Measurements from ENCODE around the gene BTF3L4.

The BTF3L4 gene

DNA sequence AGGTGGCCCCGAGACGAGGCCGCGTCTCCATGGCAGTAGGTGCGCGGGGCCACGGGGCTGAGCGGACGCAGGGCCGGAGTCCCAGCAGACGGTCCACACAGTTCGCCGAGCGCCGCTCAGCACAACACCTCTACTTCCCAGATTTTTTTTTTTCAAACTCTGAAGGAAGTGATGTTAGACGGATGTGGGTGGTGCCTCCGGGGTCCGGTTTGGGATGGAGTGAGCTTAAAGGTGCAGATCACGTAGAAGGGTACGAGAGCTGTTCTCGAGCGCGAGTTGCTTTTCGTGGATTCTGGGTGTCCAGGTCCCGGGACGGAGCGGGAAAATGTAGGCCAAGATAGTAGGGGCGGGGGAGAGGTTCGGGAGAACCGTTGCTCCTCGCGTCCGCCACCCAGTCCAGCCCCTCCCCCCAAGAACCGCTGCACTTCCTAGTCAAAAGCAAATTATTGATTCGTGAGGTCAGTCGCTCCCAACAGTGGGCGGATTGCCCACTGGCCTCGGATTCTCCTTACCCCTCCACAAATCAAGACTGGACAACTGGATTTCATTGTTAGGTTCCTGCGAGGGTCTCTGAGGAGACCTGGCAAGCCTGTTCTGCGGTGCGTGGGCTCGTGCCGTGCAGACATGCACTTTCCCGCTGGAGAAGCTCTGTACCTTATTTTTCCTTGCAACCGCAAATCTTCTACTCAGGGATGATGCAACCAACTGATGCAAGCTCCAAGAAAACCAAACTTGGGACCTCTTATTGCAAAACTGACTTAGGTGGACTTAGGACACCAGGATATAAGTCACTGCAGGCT is 829 bp upstream of the BTF3L4 start, which contains the start of gene TXNDC12:
TXNDC12 (minus strand) TSS at position 126 of the 800 bp plus-strand sequence; CDS start at position 31, 95 bp downstream.
- peak within 1 kb of the TSS; percentile 81 to 94 for H3K9ac ChIP-seq (ENCODE audit: low read length in 2 of 2)
- peak within 1 kb of the TSS; percentile 85 to 97 for H3K4me3 ChIP-seq (ENCODE audit: low read length in 2 of 2)
- H3K27ac ChIP-seq (ENCODE audit: low read length), result peak within 1 kb of the TSS; percentile 83
- peaks cover 2 to 4% of the 10 kb centered on the region in 2 donors for H3K36me3 ChIP-seq (ENCODE audit: control insufficient read depth in 2 of 2, insufficient read depth in 2 of 2, low read length in 2 of 2)
- no peaks in the 10 kb centered on the region for H3K9me3 ChIP-seq (ENCODE audit: control insufficient read depth in 2 of 2, low read length in 2 of 2)
- peaks cover 20% of the 10 kb centered on the region for H3K4me1 ChIP-seq (ENCODE audit: control insufficient read depth, insufficient read depth, low read length)
- no peaks in the 10 kb centered on the region for H3K27me3 ChIP-seq (ENCODE audit: control insufficient read depth in 1 of 2, insufficient read depth in 2 of 2, low read length in 2 of 2)

- H3K27ac ChIP-seq (ENCODE audit: low read length), result peak overlapping the region; percentile 83
- no peaks in the 10 kb centered on the region for H3K9me3 ChIP-seq (ENCODE audit: control insufficient read depth in 2 of 2, low read length in 2 of 2)
- H3K27me3 ChIP-seq (ENCODE audit: control insufficient read depth in 1 of 2, insufficient read depth in 2 of 2, low read length in 2 of 2), result no peaks in the 10 kb centered on the region
- H3K9ac ChIP-seq (ENCODE audit: low read length in 2 of 2), result peak overlapping the region; percentile 81 to 94
- H3K4me3 ChIP-seq (ENCODE audit: low read length in 2 of 2), result peak overlapping the region; percentile 85 to 97
- H3K36me3 ChIP-seq (ENCODE audit: control insufficient read depth in 2 of 2, insufficient read depth in 2 of 2, low read length in 2 of 2), result peaks cover 6 to 7% of the 10 kb centered on the region in 2 donors
- peaks cover 20% of the 10 kb centered on the region for H3K4me1 ChIP-seq (ENCODE audit: control insufficient read depth, insufficient read depth, low read length)
These were observed 281 bp upstream of the BTF3L4 start for GRCh38 chr1:52055866-52056162.

- peak overlapping the region; percentile 62 for H3K27ac ChIP-seq (ENCODE audit: low read length)
- H3K9ac ChIP-seq (ENCODE audit: low read length in 2 of 2), result peak overlapping the region; percentile 75 to 89
These were observed 789 bp downstream of the BTF3L4 start for GRCh38 chr1:52056937-52057231.

DNA sequence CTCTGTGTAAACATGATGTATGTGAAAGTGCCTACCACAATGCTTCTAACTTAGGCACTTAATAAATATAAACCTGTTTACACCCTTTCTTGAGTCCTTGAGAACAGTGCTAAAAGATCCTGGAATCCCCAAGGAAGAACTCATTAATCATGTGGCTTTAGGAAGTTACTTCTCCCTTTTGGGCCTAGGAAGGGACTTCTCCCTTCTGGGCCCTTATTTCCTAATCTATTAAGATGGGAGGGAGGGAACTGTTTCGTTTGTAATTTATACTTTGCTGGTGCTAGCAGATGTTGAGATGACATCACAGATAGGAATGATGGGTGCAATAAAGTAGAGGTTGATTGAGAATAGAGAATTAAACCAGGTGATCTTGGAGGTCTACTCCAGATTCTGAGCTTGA is 1.2 kb downstream of the BTF3L4 start:
- Histone ChIP-seq H3K4me3 (ENCODE audit: low read length in 2 of 2) (peak overlapping the region; percentile 85 to 97), H3K9me3 (ENCODE audit: control insufficient read depth in 2 of 2, low read length in 2 of 2) (no peaks in the 10 kb centered on the region), H3K27me3 (ENCODE audit: control insufficient read depth in 1 of 2, insufficient read depth in 2 of 2, low read length in 2 of 2) (no peaks in the 10 kb centered on the region), H3K4me1 (ENCODE audit: control insufficient read depth, insufficient read depth, low read length) (peaks cover 20% of the 10 kb centered on the region), H3K27ac (ENCODE audit: low read length) (no peak overlapping the region), H3K9ac (ENCODE audit: low read length in 2 of 2) (peak overlapping the region in 1 of 2 donors; percentile 75), H3K36me3 (ENCODE audit: control insufficient read depth in 2 of 2, insufficient read depth in 2 of 2, low read length in 2 of 2) (peaks cover 9% of the 10 kb centered on the region in 2 donors)

More at GRCh38 chr1:52056937-52057231, 789 bp downstream of the BTF3L4 start:
- H3K9me3 ChIP-seq (ENCODE audit: control insufficient read depth in 2 of 2, low read length in 2 of 2), result no peaks in the 10 kb centered on the region
- H3K36me3 ChIP-seq (ENCODE audit: control insufficient read depth in 2 of 2, insufficient read depth in 2 of 2, low read length in 2 of 2), result peaks cover 9% of the 10 kb centered on the region in 2 donors
- peak overlapping the region; percentile 85 to 97 for H3K4me3 ChIP-seq (ENCODE audit: low read length in 2 of 2)
- H3K27me3 ChIP-seq (ENCODE audit: control insufficient read depth in 1 of 2, insufficient read depth in 2 of 2, low read length in 2 of 2), result no peaks in the 10 kb centered on the region
- H3K4me1 ChIP-seq (ENCODE audit: control insufficient read depth, insufficient read depth, low read length), result peaks cover 20% of the 10 kb centered on the region

- peaks cover 12 to 14% of the 10 kb centered on the region in 2 donors for H3K36me3 ChIP-seq (ENCODE audit: control insufficient read depth in 2 of 2, insufficient read depth in 2 of 2, low read length in 2 of 2)
- H3K9me3 ChIP-seq (ENCODE audit: control insufficient read depth in 2 of 2, low read length in 2 of 2), result no peaks in the 10 kb centered on the region
- H3K9ac ChIP-seq (ENCODE audit: low read length in 2 of 2), result no peak overlapping the region
- peaks cover 20% of the 10 kb centered on the region for H3K4me1 ChIP-seq (ENCODE audit: control insufficient read depth, insufficient read depth, low read length)
- no peak overlapping the region for H3K27ac ChIP-seq (ENCODE audit: low read length)
- H3K27me3 ChIP-seq (ENCODE audit: control insufficient read depth in 1 of 2, insufficient read depth in 2 of 2, low read length in 2 of 2), result no peaks in the 10 kb centered on the region
- no peak overlapping the region for H3K4me3 ChIP-seq (ENCODE audit: low read length in 2 of 2)
These were observed 1.9 kb downstream of the BTF3L4 start for GRCh38 chr1:52057876-52058415.

DNA sequence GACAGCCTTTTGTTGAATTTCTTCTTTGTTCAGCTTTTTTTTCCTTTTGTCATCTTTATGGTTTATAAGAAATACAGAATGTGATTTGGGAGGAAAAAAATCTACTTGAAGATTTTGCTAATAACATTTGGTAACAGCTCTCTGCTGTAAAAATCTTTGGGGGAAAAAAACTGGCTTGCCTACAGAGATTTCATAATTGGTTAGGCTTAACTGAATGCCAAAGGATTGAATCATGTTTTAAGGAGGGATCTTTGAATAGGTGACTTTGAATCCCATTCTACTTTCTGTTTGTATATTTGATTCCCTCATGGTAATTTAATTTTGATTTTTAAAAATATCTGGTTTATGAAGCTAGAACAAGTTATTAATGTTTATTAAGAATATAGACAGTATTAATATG is 3.2 kb downstream of the BTF3L4 start:
- Histone ChIP-seq H3K4me1 (ENCODE audit: control insufficient read depth, insufficient read depth, low read length) (peaks cover 17% of the 10 kb centered on the region), H3K27ac (ENCODE audit: low read length) (no peak overlapping the region), H3K27me3 (ENCODE audit: control insufficient read depth in 1 of 2, insufficient read depth in 2 of 2, low read length in 2 of 2) (no peaks in the 10 kb centered on the region), H3K4me3 (ENCODE audit: low read length in 2 of 2) (no peak overlapping the region), H3K36me3 (ENCODE audit: control insufficient read depth in 2 of 2, insufficient read depth in 2 of 2, low read length in 2 of 2) (peaks cover 15 to 18% of the 10 kb centered on the region in 2 donors), H3K9ac (ENCODE audit: low read length in 2 of 2) (no peak overlapping the region), H3K9me3 (ENCODE audit: control insufficient read depth in 2 of 2, low read length in 2 of 2) (no peaks in the 10 kb centered on the region)

DNA sequence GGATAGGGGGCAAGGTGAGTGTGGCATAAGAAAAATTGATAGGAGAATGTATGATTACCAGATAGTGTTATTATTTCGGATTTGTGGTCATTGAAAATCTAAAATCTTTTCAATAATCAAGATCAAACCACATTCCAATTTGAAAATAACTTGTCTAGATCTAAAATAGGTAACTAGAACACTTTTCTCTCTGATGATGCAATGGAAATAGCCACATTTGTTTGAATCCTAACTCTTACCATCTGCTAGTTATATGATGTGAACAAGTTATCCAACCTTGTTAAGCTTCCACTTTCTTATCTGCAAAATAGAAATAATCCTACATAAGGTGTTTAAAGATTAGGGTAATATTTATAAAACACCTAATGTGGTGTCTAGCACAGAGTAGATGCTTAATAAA is 3.8 kb downstream of the BTF3L4 start:
- peaks cover 12% of the 10 kb centered on the region for H3K4me1 ChIP-seq (ENCODE audit: control insufficient read depth, insufficient read depth, low read length)
- H3K4me3 ChIP-seq (ENCODE audit: low read length in 2 of 2), result no peak overlapping the region
- H3K27me3 ChIP-seq (ENCODE audit: control insufficient read depth in 1 of 2, insufficient read depth in 2 of 2, low read length in 2 of 2), result no peaks in the 10 kb centered on the region
- H3K27ac ChIP-seq (ENCODE audit: low read length), result no peak overlapping the region
- peaks cover 18 to 22% of the 10 kb centered on the region in 2 donors for H3K36me3 ChIP-seq (ENCODE audit: control insufficient read depth in 2 of 2, insufficient read depth in 2 of 2, low read length in 2 of 2)
- no peak overlapping the region for H3K9ac ChIP-seq (ENCODE audit: low read length in 2 of 2)
- H3K9me3 ChIP-seq (ENCODE audit: control insufficient read depth in 2 of 2, low read length in 2 of 2), result no peaks in the 10 kb centered on the region

GRCh38 chr1:52060822-52061221 is 4.7 kb downstream of the BTF3L4 start:
- H3K27me3 ChIP-seq (ENCODE audit: control insufficient read depth in 1 of 2, insufficient read depth in 2 of 2, low read length in 2 of 2), result no peaks in the 10 kb centered on the region
- no peak overlapping the region for H3K4me3 ChIP-seq (ENCODE audit: low read length in 2 of 2)
- H3K27ac ChIP-seq (ENCODE audit: low read length), result no peak overlapping the region
- H3K36me3 ChIP-seq (ENCODE audit: control insufficient read depth in 2 of 2, insufficient read depth in 2 of 2, low read length in 2 of 2), result peaks cover 22% of the 10 kb centered on the region in 2 donors
- H3K9ac ChIP-seq (ENCODE audit: low read length in 2 of 2), result no peak overlapping the region
- H3K9me3 ChIP-seq (ENCODE audit: control insufficient read depth in 2 of 2, low read length in 2 of 2), result no peaks in the 10 kb centered on the region
- peaks cover 8% of the 10 kb centered on the region for H3K4me1 ChIP-seq (ENCODE audit: control insufficient read depth, insufficient read depth, low read length)

- H3K4me3 ChIP-seq (ENCODE audit: low read length in 2 of 2), result no peak overlapping the region
- no peak overlapping the region for H3K9ac ChIP-seq (ENCODE audit: low read length in 2 of 2)
- no peaks in the 10 kb centered on the region for H3K4me1 ChIP-seq (ENCODE audit: control insufficient read depth, insufficient read depth, low read length)
- no peaks in the 10 kb centered on the region for H3K9me3 ChIP-seq (ENCODE audit: control insufficient read depth in 2 of 2, low read length in 2 of 2)
- peaks cover 25 to 26% of the 10 kb centered on the region in 2 donors for H3K36me3 ChIP-seq (ENCODE audit: control insufficient read depth in 2 of 2, insufficient read depth in 2 of 2, low read length in 2 of 2)
- no peak overlapping the region for H3K27ac ChIP-seq (ENCODE audit: low read length)
- H3K27me3 ChIP-seq (ENCODE audit: control insufficient read depth in 1 of 2, insufficient read depth in 2 of 2, low read length in 2 of 2), result no peaks in the 10 kb centered on the region
These were observed 7.1 kb downstream of the BTF3L4 start for GRCh38 chr1:52063192-52063591.

- Histone ChIP-seq H3K9ac (ENCODE audit: low read length in 2 of 2) (no peak overlapping the region), H3K27me3 (ENCODE audit: control insufficient read depth in 1 of 2, insufficient read depth in 2 of 2, low read length in 2 of 2) (no peaks in the 10 kb centered on the region), H3K9me3 (ENCODE audit: control insufficient read depth in 2 of 2, low read length in 2 of 2) (no peaks in the 10 kb centered on the region), H3K4me3 (ENCODE audit: low read length in 2 of 2) (no peak overlapping the region), H3K36me3 (ENCODE audit: control insufficient read depth in 2 of 2, insufficient read depth in 2 of 2, low read length in 2 of 2) (peaks cover 3 to 5% of the 10 kb centered on the region in 2 donors), H3K27ac (ENCODE audit: low read length) (no peak overlapping the region), H3K4me1 (ENCODE audit: control insufficient read depth, insufficient read depth, low read length) (no peaks in the 10 kb centered on the region)
These were observed 14.6 kb downstream of the BTF3L4 start for GRCh38 chr1:52070704-52071103.

DNA sequence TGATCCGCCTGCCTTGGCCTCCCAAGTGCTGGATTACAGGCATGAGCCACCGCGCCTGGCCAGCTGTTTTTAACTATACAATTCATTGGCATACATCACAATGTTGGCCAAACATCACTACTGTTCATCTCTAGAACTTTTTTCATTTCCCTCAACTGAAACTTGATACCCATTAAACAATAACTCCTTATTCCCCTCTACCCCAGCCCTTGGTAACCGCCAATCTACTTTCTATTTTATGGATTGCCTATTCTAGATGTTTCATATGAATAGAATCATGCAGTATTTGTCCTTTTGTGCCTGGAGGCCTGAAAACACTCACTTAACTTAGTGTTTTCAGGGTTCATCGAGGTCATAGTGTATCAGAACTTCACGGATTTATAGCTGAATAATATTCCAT is 16.2 kb downstream of the BTF3L4 start:
- no peaks in the 10 kb centered on the region for H3K9me3 ChIP-seq (ENCODE audit: control insufficient read depth in 2 of 2, low read length in 2 of 2)
- H3K4me1 ChIP-seq (ENCODE audit: control insufficient read depth, insufficient read depth, low read length), result no peaks in the 10 kb centered on the region
- no peak overlapping the region for H3K9ac ChIP-seq (ENCODE audit: low read length in 2 of 2)
- H3K36me3 ChIP-seq (ENCODE audit: control insufficient read depth in 2 of 2, insufficient read depth in 2 of 2, low read length in 2 of 2), result peaks cover 0 to 3% of the 10 kb centered on the region in 2 donors
- H3K4me3 ChIP-seq (ENCODE audit: low read length in 2 of 2), result no peak overlapping the region
- H3K27ac ChIP-seq (ENCODE audit: low read length), result no peak overlapping the region
- H3K27me3 ChIP-seq (ENCODE audit: control insufficient read depth in 1 of 2, insufficient read depth in 2 of 2, low read length in 2 of 2), result no peaks in the 10 kb centered on the region
